Ishikawa (cell line): ENCODE measurements around the gene MAMDC2.

Experiments used
- CEBPB ChIP-seq: IDR thresholded peaks from 2 replicates; pipeline ENCODE4 v1.6.1; 2012
- CREB1 ChIP-seq: IDR thresholded peaks from 2 replicates; pipeline ENCODE4 v1.6.1; 2012; ENCODE audit warnings: low read depth
- EGR1 ChIP-seq: IDR thresholded peaks from 2 replicates; pipeline ENCODE4 v1.6.1; 2012
- EP300 ChIP-seq: IDR thresholded peaks from 2 replicates; pipeline ENCODE4 v1.6.1; 2012; ENCODE audit warnings: borderline replicate concordance
- FOXM1 ChIP-seq: IDR thresholded peaks from 2 replicates; pipeline ENCODE4 v1.6.1; 2012; ENCODE audit warnings: low read depth, borderline replicate concordance
- NFIC ChIP-seq: IDR thresholded peaks from 2 replicates; pipeline ENCODE4 v1.6.1; 2012
- RAD21 ChIP-seq: IDR thresholded peaks from 2 replicates; pipeline ENCODE4 v1.6.1; 2012; ENCODE audit warnings: low read depth
- TAF1 ChIP-seq: IDR thresholded peaks from 2 replicates; pipeline ENCODE4 v1.6.1; 2012; ENCODE audit warnings: low read depth, mild to moderate bottlenecking
- TCF12 ChIP-seq: IDR thresholded peaks from 2 replicates; pipeline ENCODE4 v1.6.1; 2012; ENCODE audit warnings: low read depth
- TEAD4 ChIP-seq: IDR thresholded peaks from 2 replicates; pipeline ENCODE4 v1.6.1; 2012
- YY1 ChIP-seq: IDR thresholded peaks from 2 replicates; pipeline ENCODE4 v1.6.1; 2012; ENCODE audit warnings: low read depth
- ZBTB7A ChIP-seq: IDR thresholded peaks from 2 replicates; pipeline ENCODE4 v1.6.1; 2012; ENCODE audit warnings: low read depth
- TF ChIP-seq, protein P1 (sequence below): IDR thresholded peaks from 2 replicates; pipeline ENCODE4 v1.6.1; 2012
- TF ChIP-seq, protein P2 (sequence below): IDR thresholded peaks from 2 replicates; pipeline ENCODE4 v1.6.1; 2012; ENCODE audit warnings: low read depth, mild to moderate bottlenecking
- TF ChIP-seq, protein P3 (sequence below): IDR thresholded peaks from 2 replicates; pipeline ENCODE4 v1.6.1; 2012

Gene MAMDC2

DNA sequence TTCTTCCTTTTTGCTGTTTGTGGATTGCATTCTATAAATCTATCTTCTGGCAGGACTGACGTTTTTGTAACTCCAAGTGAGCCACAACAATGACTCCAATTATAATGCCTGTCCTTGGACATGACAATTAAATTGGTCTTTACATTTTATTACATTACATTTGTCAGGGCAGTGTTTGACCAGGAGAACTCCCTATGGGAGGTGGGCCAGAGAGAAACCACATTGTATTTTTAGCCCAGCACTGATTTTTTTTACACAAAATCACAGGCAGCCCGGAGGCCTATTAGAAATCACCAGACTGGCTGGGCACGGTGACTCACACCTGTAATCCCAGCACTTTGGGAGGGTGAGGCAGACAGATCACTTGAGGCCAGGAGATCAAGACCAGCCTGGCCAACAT, 116.0 kb downstream of the MAMDC2 start:
- TF ChIP-seq TCF12 (no peak), NFIC (no peak), EGR1 (no peak), ZBTB7A (no peak)

DNA sequence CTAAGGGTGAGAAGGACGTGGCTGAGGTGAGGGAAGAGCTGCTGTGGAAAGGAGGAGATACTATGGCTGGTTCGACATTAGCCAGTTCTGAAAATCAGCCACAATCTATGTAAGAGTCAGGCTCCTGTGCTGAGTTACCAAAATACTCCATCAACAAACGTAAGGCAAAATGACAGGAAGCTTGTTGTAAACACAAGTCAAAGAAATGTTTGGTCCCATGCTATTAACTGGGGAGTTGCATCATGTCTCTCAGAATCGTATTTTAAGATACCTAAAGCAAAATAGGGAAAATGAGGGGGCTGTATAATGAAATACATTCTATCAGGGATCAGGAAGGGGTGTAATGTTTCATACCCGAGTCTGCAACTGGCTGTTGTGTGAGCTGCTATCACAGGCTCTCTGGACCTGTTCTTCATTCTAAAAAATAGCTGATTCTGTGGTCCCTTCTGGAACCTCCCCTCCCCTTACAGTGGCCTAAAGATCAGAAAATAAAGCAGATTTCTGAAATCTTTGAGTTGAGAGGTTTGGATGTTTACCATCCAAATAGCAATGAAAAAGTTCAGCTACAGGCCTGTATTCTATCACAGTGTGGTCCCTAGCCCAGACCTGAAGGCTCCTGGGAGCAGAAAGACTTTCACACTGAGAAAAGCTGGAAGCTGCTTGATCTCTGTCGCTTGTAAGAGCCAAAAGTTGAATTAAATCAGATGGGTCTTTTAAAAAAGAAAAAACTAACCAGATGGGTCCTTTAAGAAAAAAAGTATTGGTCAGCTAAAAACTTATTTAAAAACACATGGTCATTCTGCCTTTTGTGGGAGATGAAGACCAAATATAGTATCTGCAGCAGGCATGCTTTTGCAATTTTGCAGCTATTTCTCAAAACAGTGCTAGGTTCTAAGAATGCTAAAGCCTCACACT, 117.3 kb downstream of the MAMDC2 start:
- no peak for TF ChIP-seq YY1
- no peak for TF ChIP-seq FOXM1
- TF ChIP-seq, protein P1, sequence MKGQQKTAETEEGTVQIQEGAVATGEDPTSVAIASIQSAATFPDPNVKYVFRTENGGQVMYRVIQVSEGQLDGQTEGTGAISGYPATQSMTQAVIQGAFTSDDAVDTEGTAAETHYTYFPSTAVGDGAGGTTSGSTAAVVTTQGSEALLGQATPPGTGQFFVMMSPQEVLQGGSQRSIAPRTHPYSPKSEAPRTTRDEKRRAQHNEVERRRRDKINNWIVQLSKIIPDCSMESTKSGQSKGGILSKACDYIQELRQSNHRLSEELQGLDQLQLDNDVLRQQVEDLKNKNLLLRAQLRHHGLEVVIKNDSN: no peak
- no peak for TF ChIP-seq CREB1
- no peak for TF ChIP-seq ZBTB7A
- no peak for TF ChIP-seq RAD21
- TF ChIP-seq NFIC: no peak

DNA sequence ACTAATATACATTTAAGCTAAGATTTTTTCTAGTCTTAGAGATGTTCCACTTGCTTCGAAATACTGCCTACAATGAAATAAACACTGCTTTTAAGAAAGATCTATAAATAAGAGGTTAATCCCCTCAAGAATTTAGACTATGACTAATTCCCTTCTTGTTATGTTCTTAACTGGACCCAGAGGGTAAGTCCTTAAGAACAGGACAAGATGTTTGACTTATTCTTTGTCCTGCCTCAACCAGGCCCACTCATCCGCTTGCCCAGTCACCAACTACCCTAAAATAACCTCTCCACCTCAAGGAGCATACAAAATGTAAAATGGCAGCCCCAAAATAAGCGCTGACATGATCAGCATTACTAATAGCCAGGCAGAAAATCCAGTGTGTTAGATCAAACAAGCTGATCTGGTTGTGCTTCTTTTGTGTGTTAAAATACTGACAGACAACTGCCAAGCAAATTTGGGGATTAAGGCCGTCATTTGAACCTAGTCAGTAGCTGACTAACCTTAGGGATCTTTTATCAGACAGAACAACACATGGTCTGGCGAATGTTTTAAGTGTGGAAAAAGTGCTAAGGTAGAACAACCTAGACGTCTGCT, 121.5 kb downstream of the MAMDC2 start:
- TF ChIP-seq TEAD4 (no peak), ZBTB7A (no peak), YY1 (no peak), EP300 (no peak), CEBPB (no peak), EGR1 (no peak), NFIC (no peak), CREB1 (no peak), TCF12 (no peak)
- TF ChIP-seq, protein P2, sequence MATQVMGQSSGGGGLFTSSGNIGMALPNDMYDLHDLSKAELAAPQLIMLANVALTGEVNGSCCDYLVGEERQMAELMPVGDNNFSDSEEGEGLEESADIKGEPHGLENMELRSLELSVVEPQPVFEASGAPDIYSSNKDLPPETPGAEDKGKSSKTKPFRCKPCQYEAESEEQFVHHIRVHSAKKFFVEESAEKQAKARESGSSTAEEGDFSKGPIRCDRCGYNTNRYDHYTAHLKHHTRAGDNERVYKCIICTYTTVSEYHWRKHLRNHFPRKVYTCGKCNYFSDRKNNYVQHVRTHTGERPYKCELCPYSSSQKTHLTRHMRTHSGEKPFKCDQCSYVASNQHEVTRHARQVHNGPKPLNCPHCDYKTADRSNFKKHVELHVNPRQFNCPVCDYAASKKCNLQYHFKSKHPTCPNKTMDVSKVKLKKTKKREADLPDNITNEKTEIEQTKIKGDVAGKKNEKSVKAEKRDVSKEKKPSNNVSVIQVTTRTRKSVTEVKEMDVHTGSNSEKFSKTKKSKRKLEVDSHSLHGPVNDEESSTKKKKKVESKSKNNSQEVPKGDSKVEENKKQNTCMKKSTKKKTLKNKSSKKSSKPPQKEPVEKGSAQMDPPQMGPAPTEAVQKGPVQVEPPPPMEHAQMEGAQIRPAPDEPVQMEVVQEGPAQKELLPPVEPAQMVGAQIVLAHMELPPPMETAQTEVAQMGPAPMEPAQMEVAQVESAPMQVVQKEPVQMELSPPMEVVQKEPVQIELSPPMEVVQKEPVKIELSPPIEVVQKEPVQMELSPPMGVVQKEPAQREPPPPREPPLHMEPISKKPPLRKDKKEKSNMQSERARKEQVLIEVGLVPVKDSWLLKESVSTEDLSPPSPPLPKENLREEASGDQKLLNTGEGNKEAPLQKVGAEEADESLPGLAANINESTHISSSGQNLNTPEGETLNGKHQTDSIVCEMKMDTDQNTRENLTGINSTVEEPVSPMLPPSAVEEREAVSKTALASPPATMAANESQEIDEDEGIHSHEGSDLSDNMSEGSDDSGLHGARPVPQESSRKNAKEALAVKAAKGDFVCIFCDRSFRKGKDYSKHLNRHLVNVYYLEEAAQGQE: no peak
- TF ChIP-seq, protein P3, sequence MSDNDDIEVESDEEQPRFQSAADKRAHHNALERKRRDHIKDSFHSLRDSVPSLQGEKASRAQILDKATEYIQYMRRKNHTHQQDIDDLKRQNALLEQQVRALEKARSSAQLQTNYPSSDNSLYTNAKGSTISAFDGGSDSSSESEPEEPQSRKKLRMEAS: no peak
- TF ChIP-seq, protein P1: no peak

DNA sequence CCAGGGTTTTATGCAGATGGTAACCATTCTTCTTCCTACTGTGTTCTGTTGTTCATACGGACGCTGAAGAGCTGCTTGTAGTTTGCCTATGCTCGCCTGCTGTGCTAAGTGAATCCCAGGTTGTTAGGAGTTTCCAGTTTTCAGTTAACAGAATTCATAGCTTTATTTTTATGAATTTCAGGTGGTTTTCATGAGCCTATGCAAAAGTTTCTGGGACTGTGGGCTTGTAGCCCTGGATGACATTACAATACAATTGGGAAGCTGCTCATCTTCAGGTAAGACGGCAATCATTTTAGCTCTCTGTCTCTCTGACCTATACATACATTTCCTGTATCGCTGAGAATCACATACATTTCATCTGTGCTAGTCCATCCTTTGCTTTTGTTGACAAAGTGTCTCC, 124.9 kb downstream of the MAMDC2 start:
- no peak for TF ChIP-seq TCF12

DNA sequence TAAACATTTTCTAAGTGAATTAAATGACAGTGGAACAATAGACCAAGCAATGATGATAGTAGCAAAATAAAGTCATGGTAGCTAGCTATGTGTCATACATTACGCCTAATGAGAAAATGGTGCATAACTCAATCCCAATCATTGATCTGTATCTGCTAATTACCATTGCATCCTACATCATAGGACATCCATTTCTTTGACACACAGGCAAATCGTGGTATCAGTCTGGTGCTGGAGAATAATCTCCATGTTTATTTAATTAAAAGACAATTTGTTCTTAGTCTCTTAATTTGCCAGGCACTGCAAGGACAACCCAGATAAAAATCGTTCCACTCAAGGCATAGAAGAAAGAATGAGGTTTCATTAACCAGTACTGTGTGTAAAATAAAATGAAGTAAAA, 125.6 kb downstream of the MAMDC2 start:
- TF ChIP-seq YY1: no peak
- TF ChIP-seq TEAD4: no peak
- TF ChIP-seq FOXM1: no peak
- no peak for TF ChIP-seq NFIC
- no peak for TF ChIP-seq TCF12
- TF ChIP-seq EGR1: no peak

DNA sequence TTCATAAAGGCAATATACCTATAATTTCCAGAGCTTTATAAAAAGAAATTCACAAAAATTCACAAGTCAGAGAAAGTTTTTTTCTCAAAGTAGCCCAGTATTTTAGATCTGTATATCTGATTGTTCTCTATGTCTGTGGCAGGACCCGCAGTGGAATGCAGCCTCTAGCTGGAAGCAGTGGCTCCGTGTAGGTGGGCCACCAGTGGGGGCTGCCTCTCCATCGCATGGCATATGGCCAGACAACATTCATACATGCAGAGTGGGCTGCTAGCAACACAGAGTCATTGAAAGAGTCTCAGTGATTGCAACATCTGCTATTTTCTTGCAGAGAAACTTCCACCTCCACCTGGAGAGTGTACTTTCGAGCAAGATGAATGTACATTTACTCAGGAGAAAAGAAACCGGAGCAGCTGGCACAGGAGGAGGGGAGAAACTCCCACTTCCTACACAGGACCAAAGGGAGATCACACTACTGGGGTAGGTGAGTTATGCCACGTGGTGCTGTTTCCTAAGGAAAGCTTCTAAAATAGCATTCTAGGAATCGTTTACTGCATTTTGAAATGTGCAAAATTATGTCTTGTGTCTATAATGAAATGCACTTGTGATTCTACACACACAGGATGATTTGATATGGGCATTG, 126.6 kb downstream of the MAMDC2 start:
- TF ChIP-seq, protein P1: no peak
- TF ChIP-seq, protein P2: no peak
- TF ChIP-seq RAD21 (no peak), NFIC (no peak), CEBPB (no peak), CREB1 (no peak), ZBTB7A (no peak), TAF1 (no peak), FOXM1 (no peak), TEAD4 (no peak), EGR1 (no peak)
- TF ChIP-seq, protein P3: no peak
